Measurements from ENCODE around the gene ANKS1A. TPM values are rescaled to one million over a fixed set of nuclear protein-coding genes. Genes with fewer than 3 reads are reported as not detected.

Gene ANKS1A
- total RNA-seq, 1 donor from 2014 or later: 17.3 TPM

DNA sequence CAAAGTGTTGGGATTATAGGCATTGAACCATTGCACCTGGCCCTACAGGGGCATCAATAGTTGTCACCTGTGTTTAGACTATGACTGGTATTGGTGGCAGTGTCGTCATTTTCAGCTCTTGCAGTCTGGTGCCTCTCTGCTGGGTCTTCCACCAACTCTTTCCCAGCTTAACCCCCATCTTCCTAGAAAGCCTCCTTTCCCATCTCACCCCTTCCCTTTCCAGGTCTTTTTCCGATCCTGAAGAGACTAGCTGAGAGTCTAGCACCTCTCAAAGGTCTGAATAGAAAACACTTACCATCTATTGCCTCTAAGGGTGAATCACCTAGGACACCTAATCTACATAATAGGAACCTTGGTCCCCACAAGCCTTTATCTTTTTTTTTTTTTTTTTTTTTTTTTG lies 181.1 kb downstream of the ANKS1A start:
- DNase-seq: no peak

DNA sequence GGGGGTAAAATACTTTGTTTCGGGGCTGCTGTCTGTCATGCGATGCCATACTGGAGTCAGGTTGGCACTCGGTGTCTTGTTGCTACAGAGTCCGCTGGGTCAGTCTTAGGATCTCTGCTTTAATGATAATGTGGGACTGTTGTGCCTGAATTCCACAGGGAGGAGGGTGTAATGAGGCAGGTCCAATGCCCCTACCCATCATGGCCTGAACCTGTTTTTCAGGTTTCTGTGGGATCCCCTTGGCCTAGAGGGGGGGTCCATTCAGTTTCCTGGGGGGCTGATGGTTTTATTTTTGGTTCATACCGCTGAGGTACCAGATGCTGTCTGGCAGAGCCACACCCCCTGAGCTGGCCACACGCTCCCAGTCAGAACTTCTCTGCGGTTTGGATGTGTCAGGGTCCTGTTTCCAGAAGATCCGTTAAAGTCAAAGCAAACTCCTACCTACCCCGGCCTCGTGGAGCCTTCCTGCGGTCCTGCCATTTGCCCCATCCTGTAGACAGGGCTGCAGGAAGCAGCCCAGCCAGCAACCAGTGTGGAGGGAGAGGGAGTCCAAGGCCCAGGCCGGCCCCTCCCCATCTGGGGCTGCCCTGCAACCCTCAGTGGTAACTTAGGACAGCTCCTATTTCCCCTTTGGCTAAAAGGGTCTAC lies 182.4 kb downstream of the ANKS1A start:
- DNase-seq: no peak

DNA sequence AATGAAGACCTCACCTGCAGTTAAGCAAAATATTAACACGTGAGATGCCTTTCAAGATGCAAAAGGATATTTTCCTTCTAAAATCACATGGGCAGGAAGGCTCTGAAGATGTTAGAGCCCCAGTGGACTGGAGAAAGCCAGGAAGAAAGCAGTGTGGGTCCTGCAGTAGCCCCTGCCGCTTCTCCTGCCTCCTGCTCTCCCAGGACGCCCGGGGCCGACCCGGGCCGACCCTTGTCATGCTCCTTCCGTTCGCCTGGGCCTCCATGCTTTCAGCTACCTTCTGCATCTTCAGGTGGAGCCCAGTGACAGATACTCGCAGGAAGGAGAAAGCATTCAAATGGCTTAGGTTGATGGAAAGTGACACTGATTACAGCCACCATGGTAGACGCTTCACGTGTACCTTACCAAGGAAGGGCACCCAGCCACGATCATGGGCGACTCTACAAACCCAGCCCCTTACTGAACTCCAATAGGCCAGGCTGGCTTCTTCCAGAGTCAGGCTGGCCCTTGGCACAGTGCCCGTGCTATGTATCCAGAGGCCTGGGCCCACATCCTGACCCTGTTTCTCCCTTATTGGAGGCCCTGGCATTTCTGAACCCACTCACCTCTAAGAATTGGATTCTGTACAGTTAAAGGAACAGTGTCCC lies 183.1 kb downstream of the ANKS1A start:
- DNase-seq: no peak

DNA sequence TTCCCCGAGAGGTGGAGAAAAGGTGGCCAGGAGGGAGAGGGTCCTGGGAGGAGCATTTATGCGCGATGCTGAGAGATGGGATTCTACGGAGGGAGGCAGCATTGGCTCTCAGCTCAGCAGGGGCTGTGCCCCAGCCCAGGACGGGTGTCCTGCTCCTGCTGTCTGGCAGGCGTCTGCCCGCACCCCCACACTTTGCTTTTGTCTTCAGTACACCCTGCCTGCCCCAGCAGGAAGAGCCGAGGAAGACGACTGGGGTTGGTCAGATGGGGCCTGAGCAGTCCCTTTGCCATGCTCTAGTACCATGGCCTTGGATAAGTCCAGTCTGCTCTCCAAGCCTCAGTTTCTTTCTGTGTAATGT lies 183.6 kb downstream of the ANKS1A start:
- DNase-seq: no peak

DNA sequence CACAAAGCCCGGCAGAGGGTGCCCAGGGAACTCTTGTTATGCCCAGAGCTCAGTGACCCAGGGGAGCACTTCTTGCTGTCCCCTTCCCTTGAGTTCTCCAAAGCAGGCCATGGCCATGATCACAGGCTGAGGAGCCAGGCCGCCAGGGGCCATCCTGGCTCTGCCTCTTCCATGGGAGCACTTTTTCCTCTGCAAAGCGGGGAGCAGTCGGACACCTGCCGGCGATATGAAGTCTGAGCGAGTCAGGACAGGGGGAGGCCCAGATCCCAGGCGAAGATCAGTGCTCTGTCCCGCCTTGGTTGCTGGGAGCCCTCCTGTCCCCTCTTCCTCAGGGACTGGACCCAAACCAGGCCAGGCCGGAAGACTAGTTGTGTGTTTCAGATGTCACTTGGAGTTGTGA lies 184.2 kb downstream of the ANKS1A start:
- no peak for DNase-seq

DNA sequence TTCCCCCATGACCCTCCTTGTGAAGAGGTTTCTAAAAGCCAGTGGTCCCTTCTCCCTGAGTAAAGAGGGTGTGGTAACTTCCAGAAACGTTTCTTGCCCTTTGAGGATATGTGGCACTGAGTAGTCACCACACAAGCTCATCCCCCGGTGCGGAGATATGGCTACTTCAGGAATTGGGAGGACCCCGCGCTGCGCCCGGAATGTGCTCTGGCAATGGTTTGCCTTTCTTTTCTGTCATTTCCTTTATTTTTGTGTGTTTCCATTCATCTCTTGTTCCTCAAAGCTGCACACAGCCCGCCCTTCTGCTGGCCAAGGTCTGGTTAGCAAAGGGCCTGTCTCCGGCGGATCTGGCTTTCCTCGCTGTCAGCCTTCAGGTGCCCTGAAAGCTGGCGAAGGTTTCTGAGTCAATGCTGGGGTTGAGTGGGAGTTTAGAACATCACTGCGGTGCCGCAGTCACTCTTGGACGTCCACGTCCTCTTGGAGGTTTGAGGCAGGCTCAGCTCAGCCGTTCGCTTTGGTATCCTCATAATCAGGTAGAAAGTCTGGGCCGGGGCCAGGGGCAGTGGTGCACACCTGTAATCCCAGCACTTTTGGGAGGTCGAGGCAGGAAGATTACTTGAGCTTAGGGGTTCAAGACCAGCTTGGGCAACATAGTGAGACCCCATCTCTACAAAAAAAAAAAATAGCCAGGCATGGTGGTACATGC lies 184.9 kb downstream of the ANKS1A start:
- no peak for DNase-seq

DNA sequence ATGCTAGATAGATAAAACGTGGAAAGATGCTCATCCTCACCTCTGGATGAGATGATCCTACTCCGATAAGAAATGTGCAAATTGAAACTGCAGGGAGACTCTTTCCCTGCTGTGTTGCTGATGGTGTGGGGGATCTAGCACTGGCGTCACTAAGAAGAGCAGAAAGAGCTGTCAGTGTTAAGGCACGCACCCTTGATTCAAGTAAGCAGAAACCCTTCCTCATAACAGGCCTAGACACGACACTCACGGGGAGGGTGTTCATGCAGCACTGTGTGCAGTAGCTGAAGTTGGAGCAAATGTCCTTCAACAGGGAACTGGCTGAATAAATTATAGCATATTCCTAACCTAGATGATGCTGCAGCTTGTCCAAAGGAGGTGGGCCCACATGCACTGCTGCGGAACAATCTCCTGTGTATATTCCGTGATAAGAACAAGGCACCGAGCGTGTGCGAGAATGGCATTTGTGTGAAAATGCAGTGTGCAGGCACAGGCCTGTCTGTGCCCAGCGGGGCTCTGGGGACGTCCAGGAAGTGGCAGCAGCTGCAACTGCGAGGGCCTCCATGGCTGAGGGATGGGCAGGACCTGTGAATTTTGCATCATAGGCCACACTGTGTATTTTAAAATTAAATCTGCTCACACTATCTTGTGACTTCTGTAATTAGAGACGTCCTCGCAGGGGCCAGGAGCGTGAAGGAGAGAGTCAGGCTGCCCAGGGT lies 188.1 kb downstream of the ANKS1A start:
- DNase-seq: no peak

DNA sequence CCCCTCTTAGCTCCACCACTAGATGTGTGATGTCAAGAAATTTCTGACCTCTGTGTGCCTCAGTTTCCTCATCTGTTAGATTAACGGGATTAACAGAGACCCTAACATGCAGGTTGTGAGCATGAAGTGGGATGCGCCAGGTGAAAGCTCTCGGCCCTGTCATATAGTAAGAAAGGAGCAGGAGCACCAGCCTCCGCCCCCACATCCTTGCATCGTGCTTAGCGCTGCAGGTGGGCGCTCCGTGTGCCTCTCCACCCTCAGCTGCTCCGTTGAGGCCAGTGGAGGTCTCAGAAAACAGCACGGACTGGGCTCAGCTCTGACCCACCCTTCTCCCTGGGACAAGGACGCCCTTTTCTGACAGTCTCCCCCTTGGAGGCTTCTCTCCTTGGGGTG lies 188.7 kb downstream of the ANKS1A start:
- no peak for DNase-seq

DNA sequence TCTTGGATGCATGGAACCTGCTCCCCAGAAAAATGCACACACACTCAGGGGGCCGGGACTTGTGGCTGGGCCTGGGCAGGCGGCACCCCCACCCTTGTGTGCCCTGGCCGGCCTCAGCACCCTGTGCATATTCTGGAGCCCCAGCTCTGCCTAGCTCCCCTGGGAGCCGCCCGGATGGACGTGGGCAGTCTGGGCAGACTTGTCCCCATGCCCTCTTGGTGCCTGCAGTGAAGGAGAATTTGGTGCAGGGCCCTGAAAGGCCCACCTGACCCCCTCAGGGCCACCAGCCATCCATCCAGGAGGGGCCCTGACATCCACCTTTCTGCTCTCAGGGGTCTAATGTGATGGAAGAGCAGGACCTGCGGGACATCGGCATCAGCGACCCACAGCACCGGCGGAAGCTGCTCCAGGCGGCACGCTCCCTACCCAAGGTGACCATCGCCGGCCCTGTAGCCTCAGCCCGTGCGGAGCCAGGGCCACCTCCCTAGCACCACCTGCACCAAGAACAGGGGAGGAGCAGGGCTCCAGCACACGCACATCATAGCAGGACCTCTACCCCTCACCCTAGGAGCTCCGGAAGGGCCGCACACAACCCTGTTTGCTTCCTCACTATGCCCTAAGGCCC lies 189.3 kb downstream of the ANKS1A start:
- no peak for DNase-seq

DNA sequence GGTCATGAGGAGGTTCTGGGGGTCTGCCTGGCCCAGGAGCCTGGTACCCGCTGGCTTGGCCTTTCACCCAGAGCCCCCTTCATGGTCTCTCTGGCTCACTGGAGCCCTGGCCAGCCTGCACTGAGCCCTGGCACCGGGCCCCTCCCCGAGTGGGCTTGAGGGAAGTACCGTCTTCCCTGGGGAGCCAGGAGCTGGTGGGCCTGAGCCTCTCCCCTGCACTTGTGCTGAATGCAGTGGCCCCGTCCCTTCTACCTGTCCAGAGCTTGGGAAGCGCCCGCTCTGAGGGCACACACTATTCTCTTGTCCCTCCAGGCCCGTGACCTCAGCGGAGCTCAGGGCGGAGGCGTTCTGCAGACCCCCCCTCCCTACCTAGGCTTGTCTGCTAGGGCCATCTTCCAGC lies 189.8 kb downstream of the ANKS1A start:
- DNase-seq: no peak

DNA sequence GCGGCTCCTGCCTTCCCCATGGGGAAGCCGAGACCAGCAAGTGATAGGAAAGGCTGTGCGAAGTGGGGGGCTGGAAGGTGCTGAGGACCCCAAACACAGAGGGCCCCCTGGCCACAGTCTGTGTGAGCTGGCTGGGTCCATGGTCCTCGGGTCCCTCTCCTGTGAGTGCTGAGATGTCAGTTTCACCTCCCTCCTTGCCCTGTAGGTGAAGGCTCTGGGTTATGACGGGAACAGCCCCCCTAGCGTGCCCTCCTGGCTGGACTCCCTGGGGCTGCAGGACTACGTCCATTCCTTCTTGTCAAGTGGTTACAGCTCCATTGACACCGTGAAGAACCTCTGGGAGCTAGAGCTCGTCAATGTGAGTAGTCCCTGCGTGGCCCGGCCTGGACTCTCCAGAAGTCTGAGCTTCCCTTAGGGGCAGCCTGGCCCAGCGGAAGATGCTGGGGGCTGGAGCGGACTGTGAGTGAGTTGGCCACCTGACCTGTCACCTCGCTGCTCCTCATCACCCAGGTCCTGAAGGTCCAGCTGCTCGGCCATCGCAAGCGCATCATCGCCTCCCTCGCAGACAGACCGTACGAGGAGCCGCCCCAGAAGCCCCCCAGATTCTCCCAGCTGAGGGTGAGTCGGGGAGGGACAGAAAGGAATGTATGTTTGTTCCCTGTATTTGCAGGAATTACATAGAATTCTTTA lies 190.4 kb downstream of the ANKS1A start:
- DNase-seq: no peak

DNA sequence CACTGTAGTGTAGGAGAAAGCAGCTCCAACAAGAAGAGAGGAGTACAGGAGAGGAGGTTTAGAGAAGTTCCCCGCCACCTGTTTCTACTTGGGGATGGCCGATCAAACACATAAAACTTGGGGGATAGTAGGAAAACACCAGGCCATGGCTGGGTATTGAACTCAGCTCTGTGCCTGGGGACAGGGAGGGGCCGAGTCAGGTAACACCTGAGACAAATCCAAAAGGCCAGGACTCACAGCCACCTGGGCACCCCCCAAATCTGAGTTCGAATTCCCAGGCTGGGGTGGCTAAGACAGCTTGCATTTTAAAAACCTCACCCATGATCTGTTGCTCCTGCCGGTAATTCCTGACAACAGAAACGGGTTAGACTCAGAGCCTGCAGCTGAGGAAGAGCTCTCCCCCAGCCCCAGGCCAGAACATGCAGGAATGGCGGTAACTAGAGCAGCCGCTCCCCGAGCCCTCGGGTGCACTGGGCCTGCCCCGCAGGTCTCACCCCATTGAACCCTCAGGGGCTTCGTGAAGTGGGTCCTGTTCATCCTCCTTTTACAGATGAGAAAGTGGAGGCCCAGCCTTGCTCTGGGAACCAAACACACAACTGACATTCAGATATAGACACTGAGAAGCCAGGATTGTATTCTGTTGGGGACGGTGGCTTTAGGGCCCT lies 191.1 kb downstream of the ANKS1A start:
- DNase-seq: no peak

DNA sequence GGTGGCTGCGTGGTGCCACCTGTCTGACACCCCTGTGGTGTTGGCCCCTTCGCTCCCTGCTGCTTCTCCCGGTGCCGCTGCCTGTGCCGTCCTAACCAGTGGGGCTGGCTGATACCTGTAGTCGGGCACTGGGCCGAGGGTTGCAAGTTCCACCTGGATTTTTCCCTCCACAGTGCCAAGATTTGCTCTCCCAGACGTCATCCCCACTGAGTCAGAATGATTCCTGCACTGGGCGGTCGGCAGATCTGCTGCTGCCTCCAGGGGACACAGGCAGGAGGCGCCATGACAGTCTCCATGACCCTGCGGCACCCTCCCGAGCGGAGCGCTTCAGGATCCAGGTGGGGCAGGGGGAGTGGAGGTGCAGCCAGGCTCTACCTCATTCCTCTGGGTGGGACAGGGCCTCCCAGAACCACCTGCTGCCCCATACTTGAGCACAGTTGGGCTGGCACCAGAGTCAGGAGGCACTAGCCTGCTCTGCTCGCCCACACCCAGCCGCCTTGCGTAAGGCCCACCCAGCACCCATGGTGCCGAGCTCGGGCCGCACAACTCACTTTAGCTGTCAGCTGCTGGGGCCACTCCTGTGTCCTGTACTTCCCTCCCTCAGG lies 191.9 kb downstream of the ANKS1A start:
- DNase-seq: no peak

DNA sequence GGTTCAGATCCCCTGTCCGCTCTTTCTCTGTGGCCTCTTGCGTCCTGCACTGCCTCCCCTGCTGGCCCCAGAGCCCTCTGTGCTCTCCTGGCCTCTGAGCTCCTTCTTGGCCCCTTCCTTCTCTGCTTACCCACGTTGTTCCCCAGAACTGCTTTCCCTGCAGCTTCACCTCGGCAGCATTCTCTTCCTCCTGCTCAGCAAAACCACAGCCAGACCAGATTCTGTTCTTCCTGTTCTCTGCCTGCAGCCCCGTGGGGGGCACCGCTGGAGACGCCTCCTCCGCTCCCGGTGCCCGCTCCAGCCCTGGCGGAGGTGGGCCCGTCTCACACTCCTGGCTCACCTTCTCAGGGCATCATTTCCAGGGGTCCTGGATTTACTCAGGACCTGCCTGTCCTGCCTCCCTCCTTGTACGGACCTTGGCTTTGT lies 192.4 kb downstream of the ANKS1A start:
- DNase-seq: no peak

DNA sequence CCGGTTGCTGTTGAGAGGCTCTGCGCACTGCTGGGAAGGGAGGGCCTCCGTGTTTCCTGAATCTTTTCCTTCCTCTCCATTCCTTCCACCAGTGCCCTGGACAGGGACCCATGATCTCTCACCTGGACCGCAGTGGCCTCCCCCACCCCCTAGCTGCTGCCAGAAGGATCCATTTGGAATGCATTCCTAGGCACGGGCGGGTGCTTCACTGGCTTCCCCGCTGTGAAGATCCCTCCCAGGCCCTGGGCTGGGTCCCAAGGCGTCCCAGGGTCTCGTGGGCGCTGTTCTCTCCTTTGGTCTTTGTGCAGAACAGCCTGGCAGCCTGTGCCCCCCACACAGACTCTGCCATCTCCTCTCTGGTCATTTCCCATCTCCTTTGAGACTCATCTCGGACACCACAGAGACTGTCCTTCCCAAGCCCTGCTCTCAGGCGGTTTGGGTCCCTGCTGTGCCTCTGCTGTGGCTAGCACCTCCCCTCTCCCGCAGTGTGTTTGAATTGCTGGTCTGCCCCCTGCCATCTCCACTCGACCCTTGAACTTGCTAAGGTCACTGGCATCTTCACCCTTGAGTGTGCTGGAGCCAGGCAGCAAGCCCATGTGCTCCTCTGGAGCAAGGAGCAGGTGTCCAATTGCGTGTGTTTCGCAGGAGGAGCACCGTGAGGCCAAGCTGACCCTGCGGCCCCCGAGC lies 193.1 kb downstream of the ANKS1A start:
- no peak for DNase-seq

DNA sequence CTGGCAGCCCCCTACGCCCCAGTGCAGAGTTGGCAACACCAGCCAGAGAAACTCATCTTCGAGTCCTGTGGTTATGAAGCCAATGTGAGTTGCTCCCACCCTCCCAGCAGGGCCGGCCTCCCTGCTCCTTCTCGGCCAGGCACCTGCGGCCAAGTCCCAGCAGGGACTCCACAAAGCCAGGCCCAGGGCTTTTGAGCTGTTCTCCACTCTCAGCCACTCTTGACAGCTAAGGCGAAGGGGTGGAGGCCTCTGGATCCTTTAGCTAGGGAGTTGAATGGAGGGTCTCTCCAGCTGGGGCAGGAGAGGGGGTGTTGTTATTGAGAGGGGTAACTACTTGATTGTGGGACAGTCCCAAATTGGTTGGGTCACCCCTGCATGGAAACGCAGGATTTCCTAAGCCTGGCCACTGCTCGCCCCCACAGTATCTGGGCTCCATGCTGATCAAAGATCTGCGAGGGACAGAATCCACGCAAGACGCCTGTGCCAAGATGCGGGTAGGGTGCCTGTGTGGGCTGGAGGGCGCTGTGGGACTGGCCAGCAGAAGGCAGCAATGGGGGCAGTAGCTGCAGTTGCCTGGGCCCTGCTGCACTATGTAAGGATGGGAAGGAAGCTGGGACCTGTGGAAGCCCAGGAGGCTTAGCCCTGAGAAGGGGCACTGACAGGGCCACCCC lies 193.8 kb downstream of the ANKS1A start:
- DNase-seq: no peak

DNA sequence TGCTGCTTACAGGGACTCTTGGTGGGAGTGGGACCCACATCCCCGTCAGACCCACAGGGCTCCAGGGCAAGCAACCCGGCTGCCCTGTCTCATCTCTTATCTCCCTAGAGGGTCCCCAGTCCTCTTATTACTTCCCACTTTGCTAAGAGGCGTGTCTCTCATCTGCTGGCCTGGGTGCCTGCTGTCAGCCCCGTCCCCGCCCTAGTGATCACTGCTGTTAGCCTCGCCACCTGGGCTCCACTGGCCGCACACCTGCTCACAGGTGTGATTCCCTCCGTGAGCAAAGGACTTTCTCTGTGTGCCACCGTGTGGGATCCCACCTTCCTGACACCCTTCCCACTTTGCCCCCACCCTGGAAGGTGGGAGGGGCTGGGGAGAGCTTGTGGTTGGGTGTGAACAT lies 194.5 kb downstream of the ANKS1A start:
- DNase-seq: no peak

DNA sequence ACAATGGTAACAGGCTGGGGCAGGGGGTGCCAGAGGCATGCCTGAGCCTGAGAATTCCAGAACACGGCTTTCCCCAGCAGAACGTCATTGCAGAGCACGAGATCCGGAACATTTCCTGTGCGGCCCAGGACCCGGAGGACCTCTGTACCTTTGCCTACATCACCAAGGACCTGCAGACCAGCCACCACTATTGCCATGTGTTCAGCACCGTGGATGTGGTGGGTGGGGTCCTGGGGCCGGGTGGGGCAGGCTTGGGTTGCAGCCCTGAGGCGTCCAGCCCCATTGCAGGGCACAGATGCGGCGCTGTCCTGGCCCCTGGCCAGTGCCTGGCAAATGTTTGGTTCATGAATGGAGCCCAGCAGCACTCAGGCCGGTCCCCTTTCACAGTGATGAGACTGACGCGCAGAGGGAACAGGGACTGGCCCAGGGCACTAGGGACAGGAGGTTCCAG lies 195.0 kb downstream of the ANKS1A start:
- no peak for DNase-seq

DNA sequence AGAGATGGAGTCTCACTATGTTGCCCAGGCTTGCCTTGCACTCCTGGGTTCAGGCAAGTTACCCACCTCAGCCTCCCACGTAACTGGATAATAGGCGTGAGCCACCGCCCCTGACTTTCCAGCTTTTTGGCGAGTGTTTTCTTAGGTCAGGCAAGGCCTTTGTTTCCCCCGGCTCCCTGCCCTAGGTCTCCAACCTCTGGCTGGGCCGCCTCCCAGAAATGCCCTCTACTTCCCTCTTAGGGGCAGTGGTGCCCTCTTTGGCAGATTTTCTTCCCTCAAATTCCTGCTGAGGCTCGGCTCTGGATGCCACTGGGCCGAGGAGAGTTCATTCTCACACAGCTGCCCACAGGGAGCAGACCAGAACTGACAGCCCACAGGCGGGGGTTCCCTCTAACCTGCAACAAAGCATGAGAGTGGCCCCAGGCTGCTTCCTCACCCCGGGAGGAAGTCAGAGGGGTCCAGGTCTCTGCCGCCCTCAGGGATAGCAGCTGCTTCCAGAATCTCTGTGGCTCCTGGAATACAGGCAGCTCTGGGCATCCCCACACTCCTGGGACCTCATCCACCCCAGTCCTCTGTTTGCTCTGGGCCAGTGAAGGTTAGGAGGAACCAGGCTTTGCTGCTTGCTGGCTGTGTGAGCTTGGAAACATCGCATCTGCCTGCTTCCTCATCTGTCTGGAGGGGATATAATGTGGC lies 195.6 kb downstream of the ANKS1A start:
- no peak for DNase-seq
